Activated CD4-positive, alpha-beta T cell treated with anti-CD3 and anti-CD28 coated beads, Interleukin-2, Interleukin-4, amounts not matched to agents 100 ng/mL and 50 ng/mL, durations not matched to agents 16 hours and 8 hours (primary cell): ENCODE measurements around the gene KIF19.
A peak's percentile ranks its signal among the peaks of the same experiment; 100 is the strongest.
"Not testable (repeated sequence)": the region's sequence is repeated elsewhere in the genome, so short reads cannot be mapped to it uniquely, and the experiment has no call there.

Experiments used
- DNase-seq: peaks from one replicate; pipeline ENCODE4 v3.0.0-alpha.2; 2020; ENCODE audit warnings: low spot score

KIF19 gene

GRCh38 chr17:74325743-74326379, at the start of gene KIF19:
Gene KIF19 (plus strand): TSS chr17:74326226. CDS start chr17:74326350, 124 bp downstream.
- DNase-seq, result peak; percentile 58

- DNase-seq, result no peak
Observed at GRCh38 chr17:74276541-74277009, 49.5 kb upstream of the KIF19 start.

DNA sequence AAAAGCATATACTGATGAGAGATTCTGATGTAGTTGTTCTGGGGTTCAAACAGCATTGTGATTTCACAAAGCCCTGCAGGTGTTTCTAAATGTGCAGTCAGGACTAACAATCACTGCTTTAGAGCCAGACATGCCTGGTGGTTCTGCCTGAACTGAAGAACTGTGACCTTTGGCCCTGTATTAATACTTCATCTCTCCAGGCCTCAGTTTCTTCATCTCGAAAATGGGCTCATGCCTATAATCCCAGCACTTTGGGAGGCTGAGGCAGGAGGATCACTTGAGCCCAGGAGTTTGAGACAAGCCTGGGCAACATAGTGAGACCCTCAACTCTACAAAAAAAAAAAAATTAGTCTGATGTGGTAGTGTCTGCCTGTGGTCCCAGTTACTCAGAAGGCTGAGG, 48.1 kb upstream of the KIF19 start:
- no peak for DNase-seq

GRCh38 chr17:74279617-74280016, 46.4 kb upstream of the KIF19 start:
- not testable (repeated sequence) for DNase-seq

GRCh38 chr17:74280093-74280513, 45.9 kb upstream of the KIF19 start:
- DNase-seq, result peak; percentile 76

DNA sequence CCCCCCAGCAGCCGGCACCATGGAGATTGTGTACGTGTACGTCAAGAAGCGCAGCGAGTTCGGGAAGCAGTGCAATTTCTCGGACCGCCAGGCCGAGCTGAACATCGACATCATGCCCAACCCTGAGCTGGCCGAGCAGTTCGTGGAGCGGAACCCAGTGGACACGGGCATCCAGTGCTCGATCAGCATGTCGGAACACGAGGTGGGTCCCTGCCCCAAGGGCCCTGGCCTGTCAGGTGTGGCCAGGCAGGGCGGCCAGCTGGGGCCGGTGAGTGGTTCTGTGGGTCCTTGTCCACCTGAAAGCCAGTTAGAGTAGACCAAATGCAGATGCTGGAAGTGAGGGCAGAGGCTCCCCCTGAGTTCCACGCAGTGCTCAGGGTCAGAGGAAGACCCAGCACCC, 44.2 kb upstream of the KIF19 start:
- no peak for DNase-seq

- not testable (repeated sequence) for DNase-seq
Observed at GRCh38 chr17:74282274-74282586, 43.8 kb upstream of the KIF19 start.

DNA sequence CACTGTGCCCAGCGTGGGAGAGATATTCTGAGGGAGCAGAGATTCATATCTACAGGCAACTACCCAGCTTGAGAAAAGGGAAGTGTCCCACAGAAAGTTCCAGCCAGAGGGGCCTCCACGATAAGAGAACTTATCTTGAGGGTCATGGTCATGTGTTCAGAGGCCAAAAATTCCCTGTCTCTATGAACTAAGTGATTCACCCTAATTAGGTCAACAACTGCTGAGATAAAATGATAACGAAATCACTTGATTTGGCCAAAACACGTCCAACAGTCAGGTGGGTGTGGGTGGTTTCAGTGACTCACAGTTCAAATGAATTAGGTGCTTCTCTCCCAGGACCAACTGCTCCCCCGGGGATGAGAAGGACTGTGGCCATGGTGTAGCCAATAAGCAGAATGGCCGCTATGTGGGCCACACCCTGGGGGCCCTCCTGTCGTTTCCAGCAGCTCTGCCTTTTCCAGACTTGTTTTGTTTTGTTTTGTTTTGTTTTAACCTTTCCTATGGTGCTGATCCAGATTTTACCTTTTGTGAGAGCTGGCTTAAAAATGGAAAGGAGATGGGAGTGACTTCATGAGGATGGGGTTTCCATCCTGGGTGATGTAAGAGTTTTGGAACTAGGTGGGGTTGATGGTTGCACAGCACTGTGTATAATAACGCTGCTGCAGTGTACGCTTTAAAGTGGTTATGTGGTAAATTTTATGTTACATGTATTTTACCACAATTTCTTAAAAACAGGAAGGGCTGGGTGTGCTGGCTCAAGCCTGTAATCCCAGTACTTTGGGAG, 43.2 kb upstream of the KIF19 start:
- DNase-seq, result peak; percentile 67

GRCh38 chr17:74283371-74283673, 42.7 kb upstream of the KIF19 start:
- no peak for DNase-seq

- no peak for DNase-seq
Observed at GRCh38 chr17:74287031-74287602, 38.9 kb upstream of the KIF19 start.

DNA sequence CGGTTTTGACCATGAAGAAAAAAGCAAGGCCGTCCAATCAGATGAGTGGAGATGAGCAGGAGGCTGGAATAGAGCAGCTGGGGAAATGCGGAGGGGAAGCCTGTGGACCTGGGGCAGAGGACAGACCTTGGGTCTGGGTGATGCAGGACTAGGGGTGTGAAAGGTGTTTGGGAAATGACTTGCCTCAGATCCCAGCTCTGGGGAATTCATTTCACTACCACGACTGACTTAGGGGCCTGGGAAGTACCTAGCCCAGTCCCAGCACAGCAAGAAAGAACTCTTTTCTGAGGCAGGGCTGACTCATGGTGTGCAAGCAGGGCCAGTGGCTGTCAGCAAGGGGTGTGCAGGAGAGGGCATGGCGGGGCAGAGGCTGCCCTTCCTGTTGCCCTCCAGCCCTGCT, 37.2 kb upstream of the KIF19 start:
- peak; percentile 54 for DNase-seq

- no peak for DNase-seq
Observed at GRCh38 chr17:74289688-74290087, 36.3 kb upstream of the KIF19 start.

DNA sequence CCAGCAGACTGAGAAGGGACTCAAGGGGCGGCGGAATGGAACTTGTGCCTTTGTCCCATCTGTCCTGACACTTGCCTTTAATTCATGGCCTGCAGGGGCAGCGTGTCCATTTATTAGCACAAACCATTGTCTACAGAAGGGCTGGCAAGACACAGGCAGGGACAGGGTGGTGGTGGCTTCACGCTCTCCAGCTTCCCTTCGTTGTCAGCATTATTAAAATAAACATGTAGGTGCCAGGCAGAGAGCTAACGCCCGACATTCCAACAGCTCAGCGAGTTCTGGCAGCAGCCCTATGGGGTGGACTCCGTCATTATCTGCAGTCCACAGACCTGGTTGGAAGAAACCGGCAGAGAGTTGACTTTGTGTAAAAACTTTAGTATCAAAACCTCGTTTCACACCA, 35.7 kb upstream of the KIF19 start:
- DNase-seq, result no peak

- DNase-seq, result no peak
Observed at GRCh38 chr17:74292495-74292894, 33.5 kb upstream of the KIF19 start.

GRCh38 chr17:74295625-74296547, 30.1 kb upstream of the KIF19 start:
- DNase-seq, result no peak

GRCh38 chr17:74296548-74296936, 29.5 kb upstream of the KIF19 start:
- peak; percentile 50 for DNase-seq

DNA sequence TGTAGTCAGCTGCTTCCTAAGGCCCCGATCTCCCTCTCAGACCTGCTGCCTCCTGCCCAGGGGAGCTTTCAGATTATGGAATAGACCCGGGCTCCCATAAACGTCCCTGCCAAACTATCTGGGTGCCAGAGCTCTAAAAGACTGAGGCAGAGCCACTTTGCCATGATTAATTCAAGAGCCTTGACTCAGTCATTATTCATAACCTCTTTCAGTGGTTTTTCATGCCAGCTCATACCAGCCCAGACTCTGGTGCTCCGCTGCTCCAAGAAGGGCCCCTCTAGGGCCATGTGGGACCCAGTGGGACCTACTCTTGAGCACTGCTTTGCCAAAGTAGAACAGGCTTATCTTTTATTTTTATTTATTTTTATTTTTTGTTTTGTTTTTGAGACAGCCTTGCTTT, 28.1 kb upstream of the KIF19 start:
- peak; percentile 81 for DNase-seq

DNA sequence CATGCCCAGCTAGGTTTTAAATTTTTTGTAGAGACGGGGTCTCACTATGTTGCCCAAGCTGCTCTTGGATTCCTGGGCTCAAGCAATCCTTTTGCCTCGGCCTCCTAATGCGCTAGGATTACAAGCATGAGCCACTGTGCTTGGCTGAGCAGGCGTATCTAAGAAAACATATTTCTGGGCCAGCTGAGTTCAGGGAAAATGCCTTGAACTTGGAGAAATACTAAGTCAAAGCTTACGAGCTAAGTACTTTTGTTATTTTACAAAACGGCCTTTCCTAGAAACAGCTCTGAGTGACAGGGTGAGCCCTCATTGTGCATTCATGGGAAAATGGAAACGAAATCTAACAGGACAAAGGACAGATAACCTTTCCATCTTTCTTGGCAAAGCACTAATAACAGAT, 27.2 kb upstream of the KIF19 start:
- no peak for DNase-seq

- no peak for DNase-seq
Observed at GRCh38 chr17:74299226-74300009, 26.6 kb upstream of the KIF19 start.

DNA sequence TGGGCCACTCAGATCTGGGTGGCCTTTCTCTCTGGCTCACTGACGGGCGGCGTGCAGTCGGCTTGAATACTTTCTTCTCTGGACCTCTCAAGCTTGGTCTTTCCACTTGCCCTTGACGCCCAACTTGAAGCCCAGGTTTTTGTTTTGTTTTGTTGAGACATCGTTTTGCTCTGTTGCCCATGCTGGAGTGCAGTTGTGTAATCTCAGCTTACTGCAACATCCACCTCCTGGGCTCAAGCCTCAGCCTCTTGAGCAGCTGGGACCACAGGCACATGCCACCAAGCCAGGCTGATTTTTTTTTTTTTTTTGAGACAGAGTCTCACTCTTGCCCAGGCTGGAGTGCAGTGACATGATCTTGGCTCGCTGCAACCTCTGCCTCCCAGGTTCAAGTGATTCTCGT, 22.7 kb upstream of the KIF19 start:
- no peak for DNase-seq

- no peak for DNase-seq
Observed at GRCh38 chr17:74304184-74304583, 21.8 kb upstream of the KIF19 start.
